WI38 (cell line): ENCODE results near the gene DRC7.
"Not testable (repeated sequence)": the region's sequence is repeated elsewhere in the genome, so short reads cannot be mapped to it uniquely, and the experiment has no call there.

ENCODE experiments used
- H3K4me3 ChIP-seq: 2 replicates; pipeline ENCODE4 v1.5.1; 2011; ENCODE audit warnings: low read depth, mild to moderate bottlenecking, control low read depth, low read length
- TF ChIP-seq, protein P1 (sequence below): IDR thresholded peaks from 2 replicates; pipeline ENCODE4 v1.5.1; 2012; ENCODE audit warnings: low read depth, mild to moderate bottlenecking, control low read depth, low read length

The DRC7 gene

DNA sequence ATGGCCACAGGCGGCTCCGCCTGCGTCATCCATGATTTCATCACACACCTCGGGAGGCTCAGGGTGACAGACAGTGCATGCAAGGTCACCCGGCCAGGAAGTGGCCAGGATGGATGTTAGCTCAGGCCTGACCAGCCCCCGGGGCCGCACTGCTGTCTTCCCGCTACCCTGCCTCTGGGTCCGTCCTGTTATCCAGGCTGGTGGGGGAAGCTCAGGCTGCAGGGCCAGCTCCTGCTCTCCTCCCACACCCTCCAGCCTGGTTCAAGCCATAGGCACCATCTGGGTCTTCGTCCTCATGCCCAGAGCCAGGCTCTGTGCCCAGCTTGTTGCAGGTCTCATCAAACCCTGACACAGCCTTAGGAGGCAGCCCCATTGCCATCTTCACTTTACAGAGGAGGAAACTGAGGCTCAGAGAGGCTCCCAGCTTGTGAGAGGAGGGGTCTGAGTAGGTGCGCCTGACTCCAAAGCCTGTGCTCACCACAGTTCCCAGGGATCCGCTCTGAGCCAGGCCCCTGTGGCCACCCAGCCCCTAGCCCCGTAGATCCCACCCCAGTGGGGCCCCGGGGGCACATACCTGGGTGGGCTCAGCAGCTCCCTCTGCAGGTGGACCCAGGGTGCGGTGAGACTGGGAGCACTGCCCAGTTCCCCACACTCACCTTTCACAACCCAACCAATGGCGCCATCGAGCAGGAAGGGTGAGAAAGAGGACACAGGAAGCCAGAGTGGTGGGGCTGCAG, 26.9 kb upstream of the DRC7 start:
- no peak overlapping the region for H3K4me3 ChIP-seq
- TF ChIP-seq, protein P1, sequence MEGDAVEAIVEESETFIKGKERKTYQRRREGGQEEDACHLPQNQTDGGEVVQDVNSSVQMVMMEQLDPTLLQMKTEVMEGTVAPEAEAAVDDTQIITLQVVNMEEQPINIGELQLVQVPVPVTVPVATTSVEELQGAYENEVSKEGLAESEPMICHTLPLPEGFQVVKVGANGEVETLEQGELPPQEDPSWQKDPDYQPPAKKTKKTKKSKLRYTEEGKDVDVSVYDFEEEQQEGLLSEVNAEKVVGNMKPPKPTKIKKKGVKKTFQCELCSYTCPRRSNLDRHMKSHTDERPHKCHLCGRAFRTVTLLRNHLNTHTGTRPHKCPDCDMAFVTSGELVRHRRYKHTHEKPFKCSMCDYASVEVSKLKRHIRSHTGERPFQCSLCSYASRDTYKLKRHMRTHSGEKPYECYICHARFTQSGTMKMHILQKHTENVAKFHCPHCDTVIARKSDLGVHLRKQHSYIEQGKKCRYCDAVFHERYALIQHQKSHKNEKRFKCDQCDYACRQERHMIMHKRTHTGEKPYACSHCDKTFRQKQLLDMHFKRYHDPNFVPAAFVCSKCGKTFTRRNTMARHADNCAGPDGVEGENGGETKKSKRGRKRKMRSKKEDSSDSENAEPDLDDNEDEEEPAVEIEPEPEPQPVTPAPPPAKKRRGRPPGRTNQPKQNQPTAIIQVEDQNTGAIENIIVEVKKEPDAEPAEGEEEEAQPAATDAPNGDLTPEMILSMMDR = no peak

DNA sequence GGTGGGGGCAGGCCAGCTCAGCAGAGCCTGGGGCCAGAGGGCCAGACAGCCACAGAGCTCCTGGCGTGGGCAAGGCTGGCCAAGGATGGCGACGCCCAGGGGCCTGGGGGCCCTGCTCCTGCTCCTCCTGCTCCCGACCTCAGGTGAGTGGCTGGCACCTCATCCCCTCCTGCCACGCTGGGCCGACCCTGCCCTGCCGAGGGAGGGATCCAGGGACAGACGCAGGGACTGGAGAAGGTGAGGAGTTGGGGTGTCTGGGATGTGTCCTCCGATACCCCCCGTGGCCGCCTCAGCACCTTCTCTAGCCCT, 26.4 kb upstream of the DRC7 start, which contains the start of gene ADGRG3:
TSS of gene ADGRG3 (plus strand) at position 44 of the 309 bp plus-strand sequence. CDS start at position 86, 42 bp downstream.
- H3K4me3 ChIP-seq = no peak within 1 kb of the TSS
- TF ChIP-seq, protein P1 = no peak

DNA sequence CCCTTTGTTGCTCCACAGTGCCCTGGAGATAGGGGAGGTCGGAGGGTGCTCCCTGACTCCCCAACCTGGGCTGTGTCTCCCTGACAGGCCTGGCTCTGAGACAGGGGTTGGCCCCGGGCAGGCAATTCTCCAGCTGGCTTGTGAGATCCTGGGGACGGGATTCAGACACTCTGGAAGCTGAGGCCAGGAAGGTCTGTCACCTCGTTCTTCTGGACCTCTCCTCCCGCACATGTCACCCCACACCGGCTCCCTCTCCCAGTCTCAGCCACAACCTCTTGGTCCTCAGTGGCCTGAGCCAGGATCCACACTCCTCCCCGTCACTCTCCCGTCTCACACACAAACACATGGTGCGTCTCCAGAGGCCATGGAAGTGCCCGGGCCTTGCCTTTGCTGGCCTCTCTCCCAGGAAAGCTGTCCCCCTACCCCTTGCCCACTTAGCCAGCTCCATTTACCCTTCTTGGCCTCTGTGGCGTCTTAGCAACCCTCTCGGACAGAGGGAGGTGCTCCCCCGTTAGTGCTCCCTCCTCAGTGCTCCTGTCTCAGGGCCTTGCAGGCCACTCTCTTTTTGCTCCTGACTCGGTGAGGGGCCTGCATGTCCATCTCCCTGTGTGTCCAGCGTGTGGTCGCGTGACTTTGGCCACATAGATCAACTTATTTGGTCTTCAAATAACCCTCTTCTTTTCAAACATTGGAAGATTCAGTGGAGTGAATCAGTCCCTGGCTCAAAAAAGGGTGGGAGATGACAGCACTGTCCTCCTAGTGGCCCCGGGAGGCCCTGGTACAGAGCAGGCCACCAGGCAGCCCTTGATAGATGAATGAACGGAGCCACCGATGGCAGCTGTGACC, 25.8 kb upstream of the DRC7 start:
- TF ChIP-seq, protein P1 = no peak
- no peak overlapping the region for H3K4me3 ChIP-seq

DNA sequence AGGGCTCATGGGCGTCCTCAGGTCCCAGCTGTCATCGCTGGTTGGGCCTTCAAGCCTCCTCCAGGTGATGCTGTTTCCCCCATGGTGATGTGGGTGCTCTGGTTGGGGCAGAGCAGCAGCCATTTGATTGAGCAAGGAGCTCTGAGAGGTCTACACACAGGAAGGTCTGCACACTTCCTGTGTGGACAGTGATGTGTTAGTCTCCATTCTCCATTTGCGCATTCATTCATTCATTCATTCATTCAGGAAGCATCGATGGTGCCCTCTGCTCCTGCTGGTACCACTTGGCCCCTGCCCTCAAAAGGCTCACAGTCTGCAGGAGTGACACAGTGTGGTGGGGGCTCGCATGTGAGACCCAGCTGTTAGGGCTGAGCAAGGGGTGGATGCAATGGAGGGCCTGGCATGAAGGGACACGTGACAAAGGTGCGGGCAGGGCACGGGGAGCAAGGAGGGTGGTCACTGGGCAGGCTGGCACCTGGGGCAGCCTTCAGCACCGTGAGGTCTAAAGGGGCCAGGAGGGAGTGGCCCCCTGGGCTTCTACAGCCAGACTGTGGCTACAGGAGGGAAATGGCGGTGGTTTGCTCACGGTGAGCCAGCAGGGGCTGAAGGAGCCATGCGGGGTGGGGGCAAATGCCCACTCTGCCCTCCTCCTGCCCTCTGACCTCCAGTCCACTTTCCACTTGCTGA, 25.0 kb upstream of the DRC7 start:
- TF ChIP-seq, protein P1 = no peak
- H3K4me3 ChIP-seq = no peak overlapping the region

DNA sequence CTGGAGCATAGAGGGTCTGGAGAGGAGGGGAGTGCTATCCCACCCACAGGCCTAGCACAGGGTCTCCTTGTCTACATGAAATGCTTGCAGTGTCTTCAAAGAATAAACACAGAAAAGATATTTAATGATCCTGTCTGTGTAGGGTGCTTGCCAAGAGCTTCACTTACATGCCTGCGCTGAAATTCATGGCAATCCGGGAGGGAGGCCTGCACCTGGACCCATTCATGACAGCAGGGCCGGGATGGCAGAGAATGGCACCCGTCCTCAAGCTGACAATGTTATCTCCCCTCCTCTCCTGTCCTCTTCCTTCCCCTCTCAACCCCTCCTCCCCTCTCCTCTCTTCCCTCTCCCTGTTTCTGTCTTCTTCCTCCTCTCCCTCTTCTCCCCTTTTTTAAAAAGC, 24.4 kb upstream of the DRC7 start:
- TF ChIP-seq, protein P1 = no peak

DNA sequence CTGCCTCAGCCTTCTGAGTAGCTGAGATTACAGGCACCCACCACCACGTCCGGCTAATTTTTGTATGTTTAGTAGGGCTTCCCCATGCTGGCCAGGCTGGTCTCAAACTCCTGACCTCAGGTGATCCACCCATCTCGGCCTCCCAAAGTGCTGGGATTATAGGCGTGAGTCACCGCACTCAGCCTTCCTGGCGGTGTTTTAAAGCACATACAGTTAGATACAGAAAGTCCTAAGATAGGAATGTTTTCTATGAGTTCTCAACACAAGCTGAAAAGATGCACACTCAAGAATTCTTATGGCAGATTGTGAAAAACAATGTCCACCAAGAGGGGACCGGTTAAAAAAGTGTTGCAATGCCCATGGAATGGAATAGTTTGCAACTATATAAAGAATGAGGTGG, 23.2 kb upstream of the DRC7 start:
- H3K4me3 ChIP-seq = not testable (repeated sequence)

More for the DNA sequence above, 24.4 kb upstream of the DRC7 start:
- H3K4me3 ChIP-seq = no peak overlapping the region

DNA sequence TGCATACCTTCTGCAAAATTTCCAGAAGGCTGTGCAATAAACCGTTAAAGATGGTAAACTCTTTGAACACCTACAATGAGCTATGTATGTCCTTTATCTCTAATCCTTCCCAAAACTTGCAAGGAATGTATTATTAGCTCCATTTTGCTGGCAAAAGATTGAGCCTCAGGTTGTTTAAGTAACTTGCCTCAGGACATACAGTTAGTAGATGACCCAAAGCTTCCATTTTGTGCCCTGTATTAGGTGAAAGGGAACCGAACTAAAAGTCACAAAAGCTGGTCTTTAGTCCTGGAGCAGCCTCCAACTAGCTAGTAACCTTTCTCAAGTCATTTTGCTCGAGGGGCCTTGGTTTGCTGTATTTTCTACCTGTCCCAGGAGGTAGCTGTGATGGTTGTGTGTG, 22.2 kb upstream of the DRC7 start:
- H3K4me3 ChIP-seq = no peak overlapping the region
- TF ChIP-seq, protein P1 = no peak
